HG03135 (cell line): ENCODE measurements around the gene DPP10.

Experiments
- ATAC-seq: cut with Tn5 transposase; IDR thresholded peaks from one replicate; pipeline ENCODE4 v1.9.1; 2021; ENCODE audit warnings: mild to moderate bottlenecking, moderate library complexity; ENCODE audit not compliant: unreplicated experiment

DPP10 gene

DNA sequence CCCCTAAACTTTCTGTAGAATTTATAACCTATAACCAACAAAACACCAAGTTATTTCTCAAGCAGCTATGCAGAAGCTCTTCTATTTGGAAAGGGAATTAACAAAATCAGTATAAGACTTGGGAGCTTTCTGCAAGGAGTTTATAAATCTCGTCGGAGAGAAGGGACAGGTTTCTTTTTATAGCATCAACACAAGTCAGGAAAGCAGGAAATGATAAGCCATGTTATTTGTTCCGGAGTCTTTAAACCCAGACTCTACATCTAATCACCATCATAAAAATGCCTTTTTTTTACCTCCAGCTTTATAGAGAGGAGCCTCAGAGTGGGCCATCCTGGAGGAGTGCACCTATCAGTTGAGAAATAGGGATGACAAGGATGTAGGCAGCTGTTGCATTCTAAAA, 137.1 kb downstream of the DPP10 start:
- no peak for ATAC-seq

DNA sequence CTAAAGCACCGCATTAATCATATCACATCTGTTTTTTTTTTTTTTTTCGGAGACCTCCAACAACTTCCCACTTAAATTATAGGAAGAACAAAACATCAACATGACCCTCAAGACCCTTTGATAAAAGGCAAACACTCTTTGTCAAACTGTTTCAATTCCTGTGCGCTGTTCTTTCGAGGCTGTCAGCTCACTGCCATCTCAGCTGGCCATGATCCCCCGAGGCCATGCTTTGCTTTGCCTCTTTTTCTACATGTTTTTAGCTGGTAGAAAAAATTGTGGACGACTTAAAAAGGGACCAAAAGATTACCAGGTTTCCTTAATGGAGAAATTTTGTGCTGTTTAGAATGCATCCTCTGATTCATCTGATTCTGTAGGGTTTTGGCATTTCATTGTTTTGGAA, 138.2 kb downstream of the DPP10 start:
- ATAC-seq: no peak

DNA sequence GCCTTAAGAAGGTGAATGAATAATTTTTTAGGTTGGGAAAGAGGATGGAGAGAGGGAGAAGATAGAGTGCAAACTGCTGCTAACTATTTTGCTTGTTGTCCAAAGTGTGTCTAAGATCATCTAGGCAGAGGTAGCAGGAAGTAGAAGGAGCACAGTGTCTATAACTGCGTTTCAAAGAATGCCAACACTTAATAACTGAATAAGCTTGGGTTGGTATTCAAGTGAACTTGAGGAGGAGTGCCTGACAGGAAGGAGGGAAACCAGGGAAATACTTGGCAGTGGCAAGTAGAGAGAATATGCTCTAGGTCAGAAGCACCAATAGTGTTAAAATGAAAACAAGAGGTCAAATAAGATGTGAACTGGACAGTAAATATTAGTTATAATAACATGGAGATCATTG, 155.9 kb downstream of the DPP10 start:
- ATAC-seq: no peak

DNA sequence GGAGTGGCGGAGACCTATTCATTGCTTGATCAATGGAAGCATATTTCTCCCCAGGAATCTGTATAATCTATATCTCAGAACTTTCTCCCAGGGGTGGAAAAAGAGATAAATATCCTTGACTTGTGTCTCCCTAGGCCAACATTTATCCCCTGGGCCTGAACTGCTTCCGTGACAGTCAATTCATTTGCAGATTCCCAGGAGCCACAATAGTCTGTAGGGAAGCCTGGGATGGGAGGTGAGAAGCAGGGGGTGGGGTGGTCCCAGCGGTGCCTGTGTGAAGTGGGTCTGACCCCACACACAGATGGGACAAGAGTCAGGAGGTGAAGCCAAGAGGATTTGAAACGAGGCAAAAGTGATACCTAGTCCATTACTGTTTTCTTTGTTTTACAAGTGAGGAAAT, 166.8 kb downstream of the DPP10 start:
- no peak for ATAC-seq

DNA sequence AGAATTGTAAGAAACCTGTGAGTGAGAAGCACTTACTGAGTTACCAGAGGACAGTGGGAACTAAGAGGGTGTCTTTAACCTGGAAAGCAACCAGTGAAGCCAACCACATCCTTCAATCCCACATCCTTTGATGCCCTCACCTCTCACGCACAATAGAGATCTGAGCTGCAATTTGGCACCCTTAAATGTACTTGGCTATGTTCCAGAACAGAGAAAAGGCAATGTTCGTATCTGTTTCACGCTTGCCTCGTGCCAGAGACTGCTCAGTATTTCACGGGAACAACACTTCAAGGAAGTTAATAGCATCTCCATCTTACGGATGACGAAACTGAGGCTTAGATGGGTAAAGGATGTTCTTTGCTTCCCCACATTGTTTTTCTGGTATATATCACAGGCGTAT, 167.4 kb downstream of the DPP10 start:
- no peak for ATAC-seq

DNA sequence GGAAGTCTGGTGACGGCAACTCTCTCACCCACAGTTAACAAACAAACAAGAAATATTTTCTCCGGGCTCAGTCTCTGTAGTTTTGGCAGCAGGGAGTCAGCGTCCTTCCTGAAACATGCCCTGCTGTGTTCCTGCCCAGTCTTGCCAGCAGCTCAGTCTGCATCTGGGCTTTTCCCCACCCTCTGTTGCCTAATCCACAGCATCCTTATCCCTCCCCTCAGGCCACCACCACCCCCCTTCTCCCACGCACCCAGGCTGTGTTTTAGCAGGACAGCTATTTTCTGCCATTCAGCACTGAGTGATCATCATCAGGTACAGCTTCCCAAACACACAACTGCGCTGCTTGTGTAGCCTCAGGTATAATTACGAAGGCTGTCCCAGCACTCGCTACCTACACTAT, 168.2 kb downstream of the DPP10 start:
- no peak for ATAC-seq

DNA sequence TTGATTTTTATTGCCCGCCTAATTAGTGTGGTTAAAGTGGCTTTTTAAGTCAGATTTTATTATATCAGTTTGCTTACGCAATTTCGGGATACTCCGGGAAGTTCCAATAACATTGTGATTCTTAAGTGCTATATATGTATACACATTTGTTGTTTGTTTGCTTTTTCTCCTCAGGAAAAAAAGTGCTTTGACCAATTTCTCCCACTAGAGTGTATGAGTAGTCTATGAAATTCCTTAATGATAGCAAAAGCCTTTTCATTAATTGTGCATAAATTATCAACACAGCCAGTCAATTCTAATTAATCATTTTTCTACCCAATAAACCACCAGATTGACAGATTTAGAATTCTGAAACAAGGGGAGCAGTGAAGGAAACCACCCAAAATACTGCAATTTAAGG, 172.2 kb downstream of the DPP10 start:
- no peak for ATAC-seq

DNA sequence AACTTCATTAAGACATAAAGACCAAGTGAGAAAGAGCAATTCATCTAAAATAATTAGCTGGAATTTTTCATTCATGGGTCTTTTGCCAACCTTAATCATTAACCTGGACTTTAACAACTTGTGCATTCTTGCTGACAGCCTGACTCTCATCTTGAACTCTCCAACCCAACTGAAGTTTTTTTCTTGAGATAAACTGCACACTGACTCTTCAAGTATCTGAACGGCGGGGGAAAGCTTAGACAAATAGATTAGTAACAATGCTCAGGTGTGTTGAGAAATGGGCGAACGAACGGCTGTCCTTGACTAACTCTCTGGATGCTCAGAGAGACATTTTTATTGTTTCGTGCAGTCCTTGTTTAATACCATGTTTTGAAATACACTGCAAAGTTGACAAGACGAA, 186.0 kb downstream of the DPP10 start:
- no peak for ATAC-seq

DNA sequence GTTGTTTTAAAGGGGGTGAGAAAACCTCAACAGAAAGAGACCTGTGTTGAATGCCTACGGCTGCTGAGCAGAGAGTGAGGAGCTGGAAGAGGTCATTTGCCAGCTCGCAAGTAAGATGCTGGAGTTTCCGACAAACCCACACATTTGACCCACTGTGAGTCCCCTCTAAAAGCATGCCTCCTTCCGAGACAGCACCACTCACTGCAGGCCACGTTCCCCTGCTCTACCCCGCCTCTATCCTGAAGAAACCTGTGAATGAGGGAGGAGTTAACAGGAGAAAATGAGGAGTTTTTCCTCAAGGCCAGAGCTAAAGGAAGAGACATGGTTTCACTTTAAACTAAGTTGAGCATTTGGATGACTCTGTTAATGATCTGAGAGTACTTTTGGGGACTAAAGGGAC, 188.7 kb downstream of the DPP10 start:
- ATAC-seq: no peak

DNA sequence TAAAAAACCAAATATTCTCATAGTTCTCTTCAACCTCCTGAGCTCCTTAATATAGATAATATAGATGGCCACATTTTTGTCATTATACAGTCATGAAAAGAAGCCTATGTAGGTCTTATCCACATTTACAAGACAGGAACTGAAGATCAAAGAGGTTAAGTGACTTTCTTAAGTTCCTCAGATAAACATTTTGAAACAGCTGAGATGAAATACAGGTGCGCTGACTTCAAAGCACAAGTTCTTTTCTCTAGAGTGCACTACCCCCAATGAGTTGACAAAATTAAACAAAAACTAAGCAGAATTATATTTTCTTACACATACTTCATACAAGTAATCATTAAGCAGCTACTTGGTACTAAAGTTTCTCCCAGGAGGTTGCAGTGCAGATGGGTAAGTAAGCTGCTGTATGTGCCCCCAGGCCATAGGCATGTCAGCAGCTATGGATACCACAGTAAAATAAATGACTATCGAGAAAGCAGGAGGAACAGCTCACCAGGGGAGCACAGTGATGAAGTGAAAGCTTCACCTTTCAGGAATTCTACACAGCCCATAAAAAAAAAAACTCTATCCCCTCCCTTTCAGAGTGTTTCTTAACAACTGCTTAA, 199.8 kb downstream of the DPP10 start:
- ATAC-seq: no peak

DNA sequence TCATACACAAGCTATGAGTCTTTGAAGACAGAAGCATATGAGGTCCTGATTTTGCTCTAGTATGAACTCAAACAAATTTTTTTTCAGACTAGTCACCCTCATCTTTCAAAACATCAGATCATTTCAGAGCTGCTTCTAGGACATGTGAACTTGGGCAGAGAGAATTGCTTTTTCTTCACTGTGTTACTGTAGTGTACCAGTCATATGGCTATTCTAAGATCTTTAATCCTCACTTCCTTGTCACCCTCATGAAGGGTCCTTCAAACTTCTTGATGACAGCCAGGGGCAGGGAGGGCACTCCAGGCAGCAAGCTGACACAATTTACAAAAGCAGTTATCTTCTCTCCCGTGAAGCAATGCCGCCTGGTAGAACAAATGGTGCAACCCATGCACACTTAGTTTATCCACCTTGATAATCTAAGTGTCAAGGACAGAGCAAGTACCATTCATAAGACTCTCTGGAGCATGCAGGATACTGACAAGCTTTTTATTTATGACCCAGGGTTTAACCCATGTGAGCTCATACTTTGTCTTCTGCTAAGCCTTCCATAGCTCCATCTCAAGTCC, 200.6 kb downstream of the DPP10 start:
- no peak for ATAC-seq

DNA sequence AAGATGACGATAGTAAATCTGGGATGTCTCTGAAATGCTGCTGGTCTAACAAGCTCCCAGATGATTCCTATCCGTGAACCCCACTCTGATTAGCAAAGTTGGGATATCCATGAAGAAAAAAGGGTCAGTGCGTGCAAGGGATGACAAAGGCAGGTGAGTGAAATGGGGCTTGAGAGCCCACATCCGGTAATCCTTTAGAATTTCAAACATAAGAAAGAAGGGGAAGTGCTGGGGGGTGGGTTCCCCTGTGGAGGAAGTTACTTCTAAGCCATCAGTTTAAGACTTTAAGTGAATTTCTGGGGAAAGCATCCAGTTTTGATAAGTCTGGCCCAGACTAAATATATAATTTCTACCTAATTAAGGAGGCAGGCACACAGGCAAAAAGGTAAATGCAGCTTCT, 209.5 kb downstream of the DPP10 start:
- no peak for ATAC-seq

DNA sequence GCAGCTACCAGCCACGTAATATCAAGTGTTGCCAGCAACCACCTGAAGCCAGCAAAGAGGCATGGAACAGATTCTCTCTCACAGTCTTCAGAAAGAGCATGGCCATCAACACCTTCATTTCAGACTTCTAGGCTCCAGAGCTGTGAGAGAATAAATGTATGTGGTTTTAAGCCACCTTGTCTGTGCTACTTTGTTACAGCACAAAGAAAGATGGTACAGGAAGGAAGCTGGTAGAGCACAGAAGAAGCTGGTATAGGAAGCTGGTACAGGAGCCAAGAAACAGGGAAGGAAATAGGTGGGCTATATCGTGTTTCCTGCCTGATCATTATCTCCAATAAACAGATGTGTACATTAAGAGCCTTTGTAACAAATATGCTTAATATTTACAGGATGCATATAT, 217.4 kb downstream of the DPP10 start:
- no peak for ATAC-seq

DNA sequence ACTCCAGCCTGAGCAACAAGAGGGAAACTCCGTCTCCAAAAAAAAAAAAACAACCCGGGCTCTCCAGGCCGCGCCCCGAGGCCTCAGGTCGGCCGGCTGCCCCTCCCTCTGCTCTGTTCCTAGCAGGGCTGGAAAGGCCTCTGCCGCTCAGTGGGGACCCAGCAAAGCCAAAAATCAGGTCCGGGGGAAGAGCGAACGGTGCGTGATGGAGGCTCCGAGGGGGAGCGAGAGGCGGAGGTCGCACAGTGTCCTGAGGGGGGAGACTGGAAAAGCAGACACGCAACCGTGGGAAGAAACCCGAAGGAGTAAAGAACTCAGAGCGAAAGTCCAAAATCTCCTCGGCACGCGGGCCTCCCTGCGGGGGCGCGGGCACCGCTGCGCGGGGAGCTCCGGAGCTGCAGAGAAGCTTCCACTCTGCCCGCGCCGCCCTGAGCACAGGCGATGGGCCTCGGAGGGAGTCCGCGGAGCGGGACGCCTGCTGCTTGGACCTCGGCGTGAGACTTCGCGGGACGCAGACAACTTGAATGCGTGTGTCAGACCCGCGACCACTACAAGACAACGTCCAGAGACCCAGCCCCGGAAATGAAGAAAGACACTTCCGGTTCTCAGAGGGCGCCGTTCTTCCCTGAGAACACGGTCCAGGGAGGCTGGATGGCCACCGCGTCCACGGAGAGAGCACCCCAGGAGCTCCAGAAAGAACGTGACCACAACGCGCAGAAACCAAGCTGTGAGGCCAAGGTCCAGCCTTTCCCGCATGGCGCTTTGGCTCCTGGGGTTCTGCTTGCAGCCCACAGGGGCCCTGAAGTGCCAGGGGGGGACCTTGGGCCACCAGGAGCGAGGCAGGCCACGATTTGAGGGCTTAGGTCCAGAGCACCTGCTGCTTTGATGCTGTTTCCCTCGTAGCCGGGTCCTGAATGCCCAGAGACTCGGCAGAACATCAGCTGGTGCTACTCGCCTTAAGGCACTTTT, 219.8 kb downstream of the DPP10 start:
- no peak for ATAC-seq

DNA sequence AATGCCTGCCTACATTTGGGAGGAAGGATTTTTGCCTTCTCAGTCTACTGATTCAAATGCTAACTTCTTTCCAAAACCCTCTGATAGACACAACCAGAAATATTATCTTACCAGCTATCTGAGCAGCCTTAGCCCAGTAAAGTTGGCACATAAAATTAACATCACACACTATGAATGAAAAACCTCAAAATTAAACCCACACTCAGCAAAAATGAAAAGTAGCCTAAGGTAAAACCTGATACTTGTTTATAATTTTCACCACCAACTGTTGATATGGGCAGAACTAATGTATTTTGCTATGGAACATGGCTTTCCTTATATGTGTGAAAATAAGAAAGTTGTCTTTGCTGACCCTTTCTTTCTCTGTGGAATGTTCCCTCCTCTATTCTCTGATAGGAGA, 226.0 kb downstream of the DPP10 start:
- no peak for ATAC-seq

DNA sequence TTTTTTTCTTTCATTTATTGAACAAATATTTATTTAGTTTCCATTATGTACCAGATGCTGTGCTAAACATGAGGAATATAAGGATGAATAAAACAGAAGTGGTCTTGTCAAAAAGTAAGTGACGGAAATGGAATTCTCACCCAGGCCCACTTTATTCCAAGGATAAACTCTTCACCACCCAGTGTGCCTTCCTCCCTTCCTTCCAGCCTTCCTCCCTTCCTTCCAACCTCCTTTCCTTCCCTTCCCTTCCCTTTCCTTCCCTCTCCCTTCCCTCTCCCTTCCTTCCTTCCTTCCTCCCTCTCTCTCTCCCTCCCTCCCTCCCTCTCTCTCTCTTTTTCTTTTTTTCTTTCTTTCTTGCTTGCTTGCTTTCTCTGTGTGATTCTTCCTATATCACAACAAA, 240.8 kb downstream of the DPP10 start:
- no peak for ATAC-seq

DNA sequence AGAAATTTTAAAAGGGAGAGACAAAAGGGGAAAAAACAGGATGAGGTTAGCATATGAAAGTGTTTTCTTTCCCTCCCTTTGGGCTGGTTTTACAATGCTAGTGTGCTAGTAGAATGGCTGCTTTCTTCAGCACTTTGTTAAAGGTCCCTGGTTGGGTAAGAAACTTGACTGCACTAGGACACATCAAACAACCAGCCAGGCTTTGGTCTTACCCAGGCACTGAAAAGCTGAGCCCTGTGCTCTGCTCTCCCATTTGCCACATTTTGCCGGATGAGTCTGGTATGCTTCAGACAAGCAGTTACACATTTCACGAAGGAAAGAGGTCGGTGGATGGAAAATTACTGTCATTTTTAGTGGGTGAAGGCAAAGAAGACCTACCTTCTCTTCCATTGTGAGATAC, 242.0 kb downstream of the DPP10 start:
- ATAC-seq: no peak

DNA sequence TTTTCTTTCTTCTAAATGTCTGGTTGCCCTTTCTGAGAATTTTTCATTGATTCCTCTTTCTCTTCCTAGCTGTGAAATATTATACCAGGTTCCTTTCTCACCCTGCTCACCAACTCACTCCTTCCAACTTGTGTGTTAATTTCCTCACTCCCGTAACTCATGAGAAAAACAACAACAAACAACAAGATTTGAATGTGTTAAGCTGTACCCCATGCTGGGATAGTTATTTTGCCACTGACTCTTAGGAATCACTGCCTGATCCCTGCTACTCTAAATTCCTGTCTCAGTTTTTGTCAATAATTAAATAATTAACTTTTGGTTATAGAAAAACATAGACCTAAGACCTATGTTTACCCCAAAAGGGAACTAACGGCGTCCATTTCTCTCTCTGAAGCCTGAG, 242.7 kb downstream of the DPP10 start:
- ATAC-seq: no peak

DNA sequence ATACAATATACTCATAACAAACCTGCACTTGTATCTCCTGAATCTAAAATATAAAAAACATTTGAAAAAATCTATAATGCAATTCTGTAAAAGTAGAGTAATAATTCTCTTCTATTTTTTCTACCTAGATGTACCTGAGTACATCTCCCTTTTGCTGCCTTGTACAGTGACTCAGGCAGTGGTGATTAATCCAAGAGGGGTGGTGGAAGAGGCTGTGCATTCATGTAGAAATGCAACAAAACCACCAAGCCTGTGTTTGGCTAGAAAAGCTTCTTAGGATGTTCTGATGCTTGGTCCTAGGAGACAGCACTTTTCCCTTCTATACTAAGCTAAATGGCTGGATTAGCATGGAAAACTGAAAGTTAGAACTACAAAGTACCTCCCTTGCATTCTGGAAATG, 245.8 kb downstream of the DPP10 start:
- no peak for ATAC-seq

DNA sequence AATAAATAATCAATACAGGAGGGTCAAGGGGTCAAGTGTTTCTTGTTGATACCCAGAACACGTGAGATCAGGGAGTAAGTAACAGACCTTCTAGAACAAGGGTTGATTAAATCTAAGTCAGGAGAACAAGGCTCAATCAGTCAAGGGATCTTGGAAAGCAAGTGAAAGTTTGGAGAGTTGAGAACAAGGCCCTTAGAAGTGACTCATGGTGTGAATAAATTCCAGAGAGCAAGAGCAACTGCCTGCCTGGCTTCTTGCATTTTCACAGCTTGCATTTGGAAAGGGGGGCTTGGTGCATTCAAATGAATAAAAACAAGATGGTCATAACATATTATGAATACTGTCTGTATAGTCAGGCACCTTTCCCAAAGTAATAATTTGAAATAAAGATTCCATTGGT, 256.1 kb downstream of the DPP10 start:
- no peak for ATAC-seq

DNA sequence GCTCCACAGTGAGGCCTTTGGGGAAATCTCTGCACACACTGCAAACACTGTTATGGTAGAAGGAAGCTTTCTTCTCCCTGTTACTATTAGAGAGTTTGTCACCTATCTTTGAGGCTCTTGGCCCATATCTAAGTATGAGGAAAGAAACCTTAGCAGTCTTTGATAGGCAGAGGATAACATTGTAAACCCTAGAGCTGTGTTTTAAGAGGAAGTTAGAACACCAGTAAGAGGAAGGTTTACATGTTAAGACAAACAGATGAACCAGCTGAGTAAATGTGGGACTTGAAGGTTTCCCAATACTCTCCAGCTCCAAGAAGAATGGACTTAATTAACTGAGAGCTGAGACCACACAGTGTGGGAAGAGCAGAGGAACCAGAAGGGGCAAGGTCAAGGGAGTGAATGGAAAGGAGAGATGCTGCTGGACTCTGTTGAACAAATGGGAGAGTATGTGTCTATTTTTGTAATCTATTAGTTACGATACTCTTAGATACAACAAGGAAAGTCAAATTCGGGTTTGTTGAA, 257.0 kb downstream of the DPP10 start:
- ATAC-seq: no peak

DNA sequence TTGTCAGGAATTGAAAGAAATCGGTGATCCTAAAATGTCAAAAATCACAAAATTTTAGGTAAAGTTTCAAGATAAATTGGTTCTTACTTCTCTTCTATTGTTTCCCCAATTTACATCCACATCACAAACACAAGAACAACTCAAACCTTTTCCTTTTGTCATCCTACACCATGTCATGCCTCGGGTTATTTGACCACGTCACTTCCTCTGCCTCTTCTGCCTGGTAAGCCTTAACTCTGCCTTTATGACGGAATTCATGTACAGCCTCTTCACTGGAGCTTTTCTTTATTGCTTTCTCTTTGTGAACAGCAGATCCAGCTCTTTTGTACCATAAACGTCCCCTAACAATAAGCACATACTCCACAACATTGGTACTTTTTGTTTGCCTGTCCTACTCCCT, 258.0 kb downstream of the DPP10 start:
- ATAC-seq: no peak
